GM12878 (cell line): Measurements from ENCODE around the gene TMED6. TPM values are rescaled to one million over a fixed set of nuclear protein-coding genes. Genes with fewer than 3 reads are reported as not detected.

Source experiments
- ATAC-seq: fragments of 200-7000 bp; cut with Tn5 transposase; 3 replicates; pipeline ENCODE4 v1.9.1; 2020; ENCODE audit warnings: mild to moderate bottlenecking, moderate library complexity
- BruUV-seq: library from RNA; stranded (reverse); fragments of 400-500 nt; replicated peaks from 2 replicates; lab custom pipeline; 2021; lab: Mats Ljungman, UMichigan
- CTCF ChIA-PET: fragments of 300-600 bp; sonication (Branson Sonifier 250); formaldehyde crosslinking; extraction: SDS; loops from one replicate; lab custom pipeline; 2021; ENCODE audit warnings: inconsistent platforms; lab: Yijun Ruan, JAX
- POLR2A ChIA-PET: fragments of 350-600 bp; formaldehyde crosslinking; extraction: SDS; loops from one replicate; lab custom pipeline; 2021; ENCODE audit warnings: inconsistent platforms; lab: Charles Lee
- RAD21 ChIA-PET: fragments of 300-600 bp; sonication (Branson Sonifier 250); formaldehyde crosslinking; loops from one replicate; lab custom pipeline; 2023; ENCODE audit warnings: antibody characterized with exemption; ENCODE audit not compliant: unreplicated experiment; lab: Charles Lee
- SMC1A ChIA-PET: fragments of 300-600 bp; sonication (Branson Sonifier 250); formaldehyde crosslinking; loops from one replicate; lab custom pipeline; 2023; ENCODE audit not compliant: unreplicated experiment, uncharacterized antibody; lab: Charles Lee
- DNase-seq: peaks from one replicate; pipeline ENCODE4 v3.0.0-alpha.2; 2011; ENCODE audit warnings: low read depth, low spot score
- FAIRE-seq: peaks from 3 replicates; lab custom pipeline; 2011; peaks lifted over from hg19 to GRCh38; lab: Jason Lieb, UNC
- H2AFZ ChIP-seq: 2 replicates; pipeline ENCODE4 v1.6.0; 2011; ENCODE audit warnings: low read depth, low read length, control low read depth; ENCODE audit not compliant: control insufficient read depth
- H3K27ac ChIP-seq: 2 replicates; pipeline ENCODE4 v1.5.1; 2011; ENCODE audit warnings: control low read depth; ENCODE audit not compliant: control insufficient read depth, insufficient read depth
- H3K27me3 ChIP-seq, 2 experiments: replicated peaks in 1 of 2; 2 replicates each; pipeline versions ENCODE4 v1.6.0 to v1.6.1; 2011; ENCODE audit warnings: low read length in 1 of 2; ENCODE audit not compliant: control insufficient read depth in 2 of 2, insufficient read depth in 2 of 2
- H3K36me3 ChIP-seq, 2 experiments: 2 replicates each; pipeline ENCODE4 v1.5.1; 2011; ENCODE audit warnings: low read length in 1 of 2; ENCODE audit not compliant: control insufficient read depth in 2 of 2, insufficient read depth in 2 of 2
- H3K4me1 ChIP-seq: 2 replicates; pipeline ENCODE4 v1.6.1; 2011; ENCODE audit warnings: mild to moderate bottlenecking, low read length, moderate library complexity, mixed read lengths; ENCODE audit not compliant: control insufficient read depth, insufficient read depth
- H3K4me2 ChIP-seq: 2 replicates; pipeline ENCODE4 v1.6.0; 2011; ENCODE audit warnings: control low read depth; ENCODE audit not compliant: control insufficient read depth, insufficient read depth
- H3K4me3 ChIP-seq: fragments of 200-600 bp; sonication (generic); 2 replicates; pipeline ENCODE4 v1.5.1; 2016
- H3K79me2 ChIP-seq: 2 replicates; pipeline ENCODE4 v1.6.0; 2011; ENCODE audit warnings: low read length; ENCODE audit not compliant: control insufficient read depth, insufficient read depth
- H3K9ac ChIP-seq: 2 replicates; pipeline ENCODE4 v1.8.0; 2011; ENCODE audit warnings: low read length, control low read depth, mixed read lengths; ENCODE audit not compliant: control insufficient read depth, insufficient read depth
- H3K9me3 ChIP-seq: replicated peaks from 3 replicates; pipeline ENCODE4 v1.5.1; 2011; ENCODE audit warnings: mild to moderate bottlenecking, low read length; ENCODE audit not compliant: control insufficient read depth, insufficient read depth
- H4K20me1 ChIP-seq: 2 replicates; pipeline ENCODE4 v1.6.0; 2011; ENCODE audit not compliant: control insufficient read depth, insufficient read depth
- IRF5 ChIP-seq: fragments of 450-650 bp; IDR thresholded peaks from 2 replicates; pipeline ENCODE4 v1.6.1; 2017; ENCODE audit warnings: borderline replicate concordance
- MTA3 ChIP-seq: IDR thresholded peaks from 2 replicates; pipeline ENCODE4 v1.6.1; 2012; ENCODE audit warnings: low read length, inconsistent platforms, borderline replicate concordance
- NFYA ChIP-seq: IDR thresholded peaks from 2 replicates; pipeline ENCODE4 v1.6.1; 2011; ENCODE audit warnings: low read depth, mild to moderate bottlenecking, low read length, improper control_type of control experiment, borderline replicate concordance
- NFYB ChIP-seq: IDR thresholded peaks from 2 replicates; pipeline ENCODE4 v1.6.1; 2011; ENCODE audit warnings: low read depth, mild to moderate bottlenecking, low read length, improper control_type of control experiment, moderate library complexity; ENCODE audit not compliant: insufficient read depth
- RCOR1 ChIP-seq: conservative IDR thresholded peaks from 2 replicates; pipeline ENCODE4 v1.6.1; 2012; ENCODE audit warnings: low read depth, low read length, improper control_type of control experiment
- SREBF2 ChIP-seq: IDR thresholded peaks from 2 replicates; pipeline ENCODE4 v1.6.1; 2012; ENCODE audit warnings: mild to moderate bottlenecking, low read length
- STAT3 ChIP-seq: IDR thresholded peaks from 2 replicates; pipeline ENCODE4 v1.6.1; 2011; ENCODE audit warnings: low read depth, low read length, improper control_type of control experiment
- TARDBP ChIP-seq: IDR thresholded peaks from 2 replicates; pipeline ENCODE4 v1.6.1; 2016; ENCODE audit warnings: borderline replicate concordance
- WRNIP1 ChIP-seq: IDR thresholded peaks from 2 replicates; pipeline ENCODE4 v1.6.1; 2011; ENCODE audit warnings: low read depth, low read length, improper control_type of control experiment, borderline replicate concordance
- ZNF217 ChIP-seq: fragments of 450-650 bp; IDR thresholded peaks from 2 replicates; pipeline ENCODE4 v1.6.1; 2017; ENCODE audit warnings: antibody characterized with exemption, mild to moderate bottlenecking
- ZNF24 ChIP-seq: fragments of 450-650 bp; IDR thresholded peaks from 2 replicates; pipeline ENCODE4 v1.6.1; 2017; ENCODE audit warnings: antibody characterized with exemption, mild to moderate bottlenecking
- WGBS: methylation state at CpG from one replicate; pipeline ENCODE4 v1.1.6; 2016; ENCODE audit warnings: low lambda C conversion rate; ENCODE audit not compliant: insufficient replicate concordance, insufficient coverage; ENCODE audit errors: missing lambda C conversion rate; 5-methylcytosine and 5-hydroxymethylcytosine counted together
- in situ Hi-C: fragments of 300-500 bp; cut with MboI; formaldehyde crosslinking; loops from 9 replicates; pipeline ENCODE4 v1.14.3; 2018; ENCODE audit warnings: mixed read lengths
- intact Hi-C: fragments of 100-400 bp; cut with micrococcal nuclease; formaldehyde crosslinking; loops from one replicate; pipeline ENCODE4 v1.14.2; 2022; ENCODE audit not compliant: unreplicated experiment
- polyA plus RNA-seq, 11 experiments: library from polyadenylated mRNA; depleted of rRNA in 4 of 11; unstranded in 6 of 11; stranded (reverse) in 5 of 11; fragments of >200 nt; fragmentation: Nextera tagmentation in 4 of 11; fragmentation: Illumina TruSeq in 1 of 11; extraction: Ambion mirVana in 4 of 11; extraction: Trizol in 1 of 11; gene quantifications; 1 replicate in 1 of 11; 2 replicates in 10 of 11; pipeline versions ENCODE4 v1.2.1 to v1.2.3, GENCODE V29; 2011 to 2016; ENCODE audit warnings: inconsistent platforms in 2 of 11, missing spikeins in 2 of 11, low read depth in 1 of 11
- total RNA-seq, 4 experiments: library from RNA; depleted of rRNA in 3 of 4; stranded (reverse); fragments of >200 nt in 3 of 4; fragmentation: Illumina TruSeq in 1 of 4; extraction: Trizol in 1 of 4; gene quantifications; 2 replicates each; pipeline versions ENCODE4 v1.2.1 to v1.2.3, GENCODE V29; 2013 to 2021

TMED6 gene
- total and polyA plus RNA-seq, 10 of the 15 experiments (the other 5 are each of a cell fraction or from before 2014, with no cell fraction given), result 0.27 to 1.7 (median 0.78) TPM

GRCh38 chr16:69306031-69306430, 45.6 kb downstream of the TMED6 start:
- Histone ChIP-seq H3K36me3 (no peaks in the 10 kb centered on the region; a peak in 3 of 4 replicates), H3K79me2 (no peaks in the 10 kb centered on the region), H3K4me2 (no peak overlapping the region), H3K4me3 (no peak overlapping the region), H3K9me3 (no peaks in the 10 kb centered on the region), H3K27me3 (no peaks in the 10 kb centered on the region), H3K4me1 (no peaks in the 10 kb centered on the region), H3K27ac (no peak overlapping the region), H4K20me1 (no peaks in the 10 kb centered on the region), H2AFZ (no peak overlapping the region), H3K9ac (no peak overlapping the region)
- CTCF ChIA-PET, result no interaction called here
- TF ChIP-seq NFYA (no peak), ZNF217 (no peak), ZNF24 (no peak), RCOR1 (no peak), STAT3 (no peak), TARDBP (no peak), NFYB (no peak), MTA3 (no peak), WRNIP1 (no peak), IRF5 (no peak), SREBF2 (no peak)
- RAD21 ChIA-PET, result no interaction called here
- no TSS peak for BruUV-seq
- SMC1A ChIA-PET, result interaction anchor here (0.6 to 0.7 kb wide), 2 partner anchors 21 to 412 kb away, joined by 3 read pairs; no protein-coding TSS in a partner anchor
- in situ Hi-C loops, result no loop called here
- FAIRE-seq, result no peak
- POLR2A ChIA-PET, result interaction anchor here (0.8 kb wide), 1 partner anchor 117 kb away, joined by 5 read pairs; no protein-coding TSS in a partner anchor
- no peak for DNase-seq
- intact Hi-C loops, result no loop called here
- no peak for ATAC-seq
- WGBS, result 7% methylated on average over 1 of the region's 1 CpG
